ENCODE measurements around the gene MRPL28. TPM values are rescaled to one million over a fixed set of nuclear protein-coding genes. Genes with fewer than 3 reads are reported as not detected.
"Not testable (repeated sequence)": the region's sequence is repeated elsewhere in the genome, so short reads cannot be mapped to it uniquely, and the experiment has no call there.

Gene MRPL28
- total RNA-seq, 1 donor from 2014 or later: 47.8 TPM

GRCh38 chr16:396199-396598 is 25.9 kb upstream of the MRPL28 start:
- Histone ChIP-seq H3K4me1 (peaks cover 4 to 7% of the 10 kb centered on the region in 2 donors), H3K27ac (peak overlapping the region; percentile 58 to 88), H3K4me3 (peak overlapping the region; percentile 79 to 95), H3K36me3 (no peaks in the 10 kb centered on the region), H3K27me3 (no peaks in the 10 kb centered on the region), H3K9me3 (no peaks in the 10 kb centered on the region)
- TF ChIP-seq CTCF (IDR thresholded peaks at IDR 0.05): no peak
- intact Hi-C loops (cut with DNase I): loop anchor here (2.0 to 10.0 kb wide), 2 partner anchors 13 to 269 kb away; partner anchors contain the start of gene RHOT2
- DNase-seq (ENCODE audit: low spot score in 2 of 2): no peak

- no peak overlapping the region for H3K27ac ChIP-seq
- DNase-seq (ENCODE audit: low spot score in 2 of 2): no peak
- no peaks in the 10 kb centered on the region for H3K36me3 ChIP-seq
- intact Hi-C loops (cut with DNase I): loop anchor here (5.0 to 10.0 kb wide), 2 partner anchors 95 to 272 kb away; partner anchors contain the start of gene RHOT2
- H3K9me3 ChIP-seq: no peaks in the 10 kb centered on the region
- H3K27me3 ChIP-seq: no peaks in the 10 kb centered on the region
- H3K4me3 ChIP-seq: no peak overlapping the region
- H3K4me1 ChIP-seq: no peaks in the 10 kb centered on the region
- no peak for TF ChIP-seq CTCF (IDR thresholded peaks at IDR 0.05)
Observed at GRCh38 chr16:392450-393030, 22.2 kb upstream of the MRPL28 start.

GRCh38 chr16:391885-392335 is 21.6 kb upstream of the MRPL28 start:
- peak; percentile 60 to 80 (median 66) for TF ChIP-seq CTCF (IDR thresholded peaks at IDR 0.05)
- peak in 1 of 2 donors; percentile 70 for DNase-seq (ENCODE audit: low spot score in 2 of 2)
- Histone ChIP-seq H3K4me1 (no peaks in the 10 kb centered on the region), H3K9me3 (no peaks in the 10 kb centered on the region), H3K4me3 (no peak overlapping the region), H3K27me3 (no peaks in the 10 kb centered on the region), H3K36me3 (no peaks in the 10 kb centered on the region), H3K27ac (no peak overlapping the region)
- intact Hi-C loops (cut with DNase I): loop anchor here (5.0 to 10.0 kb wide), 2 partner anchors 95 to 273 kb away; partner anchors contain the start of gene RHOT2

- intact Hi-C loops (cut with DNase I): no loop called here
- TF ChIP-seq CTCF (IDR thresholded peaks at IDR 0.05): no peak
- no peak overlapping the region for H3K4me3 ChIP-seq
- no peaks in the 10 kb centered on the region for H3K27me3 ChIP-seq
- no peaks in the 10 kb centered on the region for H3K36me3 ChIP-seq
- H3K4me1 ChIP-seq: no peaks in the 10 kb centered on the region
- H3K27ac ChIP-seq: no peak overlapping the region
- DNase-seq (ENCODE audit: low spot score in 2 of 2): no peak
- H3K9me3 ChIP-seq: no peaks in the 10 kb centered on the region
Observed at GRCh38 chr16:389352-389751, 19.0 kb upstream of the MRPL28 start.

- intact Hi-C loops (cut with DNase I); H3K9me3 ChIP-seq; DNase-seq (ENCODE audit: low spot score in 2 of 2); H3K36me3 ChIP-seq; H3K4me1 ChIP-seq; H3K27me3 ChIP-seq: not testable (repeated sequence)
- Histone ChIP-seq H3K4me3 (peak overlapping the region in 1 of 2 donors; percentile 8), H3K27ac (peak overlapping the region in 1 of 2 donors; percentile 34)
Observed at GRCh38 chr16:387761-388666, 17.7 kb upstream of the MRPL28 start.

- peak in 1 of 2 donors; percentile 56 for DNase-seq (ENCODE audit: low spot score in 2 of 2)
- Histone ChIP-seq H3K9me3 (no peaks in the 10 kb centered on the region), H3K27me3 (no peaks in the 10 kb centered on the region), H3K4me1 (no peaks in the 10 kb centered on the region), H3K27ac (no peak overlapping the region), H3K4me3 (no peak overlapping the region), H3K36me3 (no peaks in the 10 kb centered on the region)
- intact Hi-C loops (cut with DNase I): no loop called here
- TF ChIP-seq CTCF (IDR thresholded peaks at IDR 0.05): no peak
Observed at GRCh38 chr16:386641-387156, 16.4 kb upstream of the MRPL28 start.
